DOHH2 (cell line): Measurements from ENCODE around the gene PPIC.

Experiments
- H3F3A ChIP-seq: fragments of 200-600 bp; sonication (generic), shearing (Covaris generic); 2 replicates; pipeline ENCODE4 v1.6.0; 2016; ENCODE audit warnings: antibody characterized with exemption, mild to moderate bottlenecking; ENCODE audit not compliant: control insufficient read depth, insufficient read depth
- H3K27ac ChIP-seq: fragments of 200-600 bp; sonication (generic); 2 replicates; pipeline ENCODE4 v1.5.1; 2014; ENCODE audit warnings: low read depth, mild to moderate bottlenecking, low read length, moderate library complexity
- H3K27me3 ChIP-seq: fragments of 200-600 bp; sonication (generic); 2 replicates; pipeline ENCODE4 v1.6.1; 2014; ENCODE audit warnings: mild to moderate bottlenecking, low read length, mixed read lengths; ENCODE audit not compliant: control insufficient read depth
- H3K36me3 ChIP-seq: fragments of 200-600 bp; sonication (generic); 2 replicates; pipeline ENCODE4 v1.6.1; 2014; ENCODE audit warnings: mild to moderate bottlenecking, low read length, moderate library complexity, mixed read lengths; ENCODE audit not compliant: control insufficient read depth
- H3K4me1 ChIP-seq: fragments of 200-600 bp; sonication (generic); 2 replicates; pipeline ENCODE4 v1.6.1; 2014; ENCODE audit warnings: mild to moderate bottlenecking, low read length, mixed read lengths; ENCODE audit not compliant: control insufficient read depth
- H3K4me2 ChIP-seq: fragments of 200-600 bp; sonication (generic); 2 replicates; pipeline ENCODE4 v1.6.0; 2014; ENCODE audit warnings: mild to moderate bottlenecking, low read length, moderate library complexity
- H3K4me3 ChIP-seq: fragments of 200-600 bp; sonication (generic); 2 replicates; pipeline ENCODE4 v1.5.1; 2014; ENCODE audit warnings: mild to moderate bottlenecking, low read length, mixed read lengths
- H3K79me2 ChIP-seq: fragments of 200-600 bp; sonication (generic); 2 replicates; pipeline ENCODE4 v1.6.1; 2014; ENCODE audit warnings: mild to moderate bottlenecking, low read length, mixed read lengths; ENCODE audit not compliant: control insufficient read depth
- H3K9me2 ChIP-seq: fragments of 200-600 bp; sonication (generic); replicated peaks from 2 replicates; pipeline ENCODE4 v1.6.1; 2014; ENCODE audit warnings: mild to moderate bottlenecking, low read length, mixed read lengths; ENCODE audit not compliant: control insufficient read depth
- H3K9me3 ChIP-seq: fragments of 200-600 bp; sonication (generic); 2 replicates; pipeline ENCODE4 v1.6.1; 2014; ENCODE audit warnings: antibody characterized with exemption, low read length, mixed read lengths; ENCODE audit not compliant: control insufficient read depth, insufficient read depth
- H4K20me1 ChIP-seq: fragments of 200-600 bp; sonication (generic); 2 replicates; pipeline ENCODE4 v1.6.0; 2014; ENCODE audit warnings: low read depth, mild to moderate bottlenecking, antibody characterized with exemption, low read length, moderate library complexity; ENCODE audit not compliant: control insufficient read depth, insufficient read depth
- CTCF ChIP-seq: fragments of 200-600 bp; sonication (generic); IDR thresholded peaks from one replicate; pipeline ENCODE4 v1.5.1; 2014; ENCODE audit warnings: antibody characterized with exemption, mild to moderate bottlenecking, low read depth, low read length; ENCODE audit not compliant: poor library complexity, severe bottlenecking
- EZH2phosphoT487 ChIP-seq: fragments of 200-600 bp; sonication (generic); IDR thresholded peaks from 2 replicates; pipeline ENCODE4 v1.6.1; 2017; ENCODE audit warnings: borderline replicate concordance, mild to moderate bottlenecking, antibody characterized with exemption, low read length, moderate library complexity, mixed read lengths

The PPIC gene

GRCh38 chr5:123083298-123083697, 46.8 kb upstream of the PPIC start:
- H3K4me3 ChIP-seq = no peak overlapping the region
- H3F3A ChIP-seq = no peaks in the 10 kb centered on the region
- no peaks in the 10 kb centered on the region for H3K36me3 ChIP-seq
- TF ChIP-seq CTCF (no peak), EZH2phosphoT487 (no peak)
- H3K9me3 ChIP-seq = peaks cover 13% of the 10 kb centered on the region; the same call in 1 of the 2 replicates
- H3K4me1 ChIP-seq = no peaks in the 10 kb centered on the region
- H4K20me1 ChIP-seq = no peaks in the 10 kb centered on the region
- H3K79me2 ChIP-seq = no peaks in the 10 kb centered on the region
- no peaks in the 10 kb centered on the region for H3K9me2 ChIP-seq
- no peak overlapping the region for H3K27ac ChIP-seq
- no peaks in the 10 kb centered on the region for H3K27me3 ChIP-seq
- H3K4me2 ChIP-seq = no peak overlapping the region

DNA sequence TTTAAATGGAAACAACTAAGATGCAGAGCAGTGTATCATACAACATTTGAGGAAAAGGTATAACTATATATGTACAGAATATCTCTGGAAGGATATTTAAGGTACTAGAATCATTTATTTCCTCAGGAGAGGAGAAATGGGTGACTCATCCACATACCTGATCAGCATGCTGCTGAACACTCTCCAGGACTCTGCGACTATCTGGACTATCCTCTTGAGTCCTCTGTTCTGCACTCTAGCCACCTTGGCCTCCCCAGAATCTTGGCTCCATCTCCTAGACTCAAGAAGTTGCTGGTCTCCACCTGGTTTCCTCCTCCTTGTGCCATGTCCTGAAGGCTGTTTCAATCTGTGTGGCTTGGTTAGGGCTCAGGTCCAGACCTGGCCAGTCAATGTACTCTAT, 43.7 kb upstream of the PPIC start:
- no peaks in the 10 kb centered on the region for H4K20me1 ChIP-seq
- no peaks in the 10 kb centered on the region for H3K79me2 ChIP-seq
- no peaks in the 10 kb centered on the region for H3K36me3 ChIP-seq
- H3K9me2 ChIP-seq = no peaks in the 10 kb centered on the region
- no peak overlapping the region for H3K4me3 ChIP-seq
- H3K9me3 ChIP-seq = no peaks in the 10 kb centered on the region
- H3F3A ChIP-seq = no peaks in the 10 kb centered on the region
- H3K27ac ChIP-seq = no peak overlapping the region
- H3K4me1 ChIP-seq = no peaks in the 10 kb centered on the region
- no peaks in the 10 kb centered on the region for H3K27me3 ChIP-seq
- no peak overlapping the region for H3K4me2 ChIP-seq
- TF ChIP-seq EZH2phosphoT487 = no peak
- TF ChIP-seq CTCF = no peak

- Histone ChIP-seq H4K20me1 (no peaks in the 10 kb centered on the region), H3K4me1 (no peaks in the 10 kb centered on the region), H3K27me3 (no peaks in the 10 kb centered on the region), H3F3A (no peaks in the 10 kb centered on the region), H3K36me3 (no peaks in the 10 kb centered on the region), H3K9me3 (no peaks in the 10 kb centered on the region), H3K27ac (no peak overlapping the region), H3K4me2 (no peak overlapping the region), H3K9me2 (no peaks in the 10 kb centered on the region), H3K4me3 (no peak overlapping the region), H3K79me2 (no peaks in the 10 kb centered on the region)
- TF ChIP-seq CTCF (no peak), EZH2phosphoT487 (no peak)
These were observed 39.1 kb upstream of the PPIC start for GRCh38 chr5:123075521-123076163.
